Non-pigmented ciliary epithelial cell (primary cell): ENCODE measurements around the gene RPL13.

Experiments
- DNase-seq: peaks from one replicate; pipeline ENCODE4 v3.0.0-alpha.2; 2010; ENCODE audit warnings: low read depth

The RPL13 gene

GRCh38 chr16:89545044-89545830, 15.2 kb upstream of the RPL13 start:
- DNase-seq, result no peak

- no peak for DNase-seq
Observed at GRCh38 chr16:89545831-89546574, 14.5 kb upstream of the RPL13 start.

- DNase-seq, result no peak
Observed at GRCh38 chr16:89546781-89547180, 13.7 kb upstream of the RPL13 start.

DNA sequence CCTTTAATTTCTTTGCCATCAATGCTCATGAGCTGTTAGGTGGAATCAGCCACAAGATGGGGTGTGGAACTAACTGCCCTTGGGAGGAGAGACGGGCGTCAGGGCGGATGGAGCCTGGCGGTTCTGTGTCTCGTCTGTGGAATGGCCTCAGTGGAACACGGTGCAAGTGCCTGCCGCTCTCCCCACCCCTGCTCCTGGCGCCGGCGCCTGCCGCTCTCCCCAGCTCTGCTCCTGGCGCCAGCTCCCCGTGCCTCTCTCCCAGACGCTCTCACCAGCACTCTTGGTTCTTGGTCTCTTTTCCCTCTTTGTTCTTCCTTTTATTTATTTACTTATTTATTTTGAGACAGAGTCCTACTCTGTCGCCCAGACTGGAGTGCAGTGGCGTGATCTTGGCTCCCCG, 13.2 kb upstream of the RPL13 start:
- no peak for DNase-seq

GRCh38 chr16:89547860-89548259, 12.6 kb upstream of the RPL13 start:
- DNase-seq, result no peak

DNA sequence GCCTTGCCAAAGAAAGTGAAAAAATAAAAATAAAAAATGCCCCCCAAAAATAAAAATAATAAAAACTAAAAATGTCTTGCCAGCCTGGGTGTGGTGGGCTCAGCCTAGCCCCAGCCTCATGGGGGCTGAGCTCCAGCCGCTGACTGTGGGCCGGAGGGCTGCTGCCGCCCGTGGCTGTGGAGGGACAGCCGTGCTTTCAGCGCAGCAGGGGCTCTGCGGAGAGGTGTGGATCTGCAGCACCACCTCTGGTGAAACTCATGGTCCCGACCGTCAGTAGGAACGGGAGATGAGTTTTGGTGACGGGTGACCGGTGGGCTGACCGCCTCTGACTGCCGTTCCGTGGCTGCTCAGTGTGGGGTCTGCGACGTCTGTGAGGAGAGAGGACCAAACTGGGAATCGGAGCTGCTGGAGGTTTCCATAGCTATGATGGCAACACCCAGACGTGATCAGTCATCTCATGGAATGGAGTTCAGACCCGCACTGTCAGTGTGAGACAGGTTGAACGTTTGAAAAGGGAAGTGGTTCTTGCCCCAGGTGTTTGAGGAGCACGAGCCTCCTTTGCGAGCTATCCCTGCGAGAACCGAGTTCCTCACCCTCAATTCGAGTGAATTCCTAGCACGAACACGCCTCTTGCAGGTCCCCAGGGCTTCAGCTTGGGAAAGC, 12.0 kb upstream of the RPL13 start:
- no peak for DNase-seq

GRCh38 chr16:89549007-89549700, 11.3 kb upstream of the RPL13 start:
- DNase-seq, result no peak

GRCh38 chr16:89550421-89551007, 10.0 kb upstream of the RPL13 start:
- DNase-seq, result no peak

- no peak for DNase-seq
Observed at GRCh38 chr16:89552329-89552728, 8.2 kb upstream of the RPL13 start.

GRCh38 chr16:89552913-89553312, 7.6 kb upstream of the RPL13 start:
- no peak for DNase-seq

DNA sequence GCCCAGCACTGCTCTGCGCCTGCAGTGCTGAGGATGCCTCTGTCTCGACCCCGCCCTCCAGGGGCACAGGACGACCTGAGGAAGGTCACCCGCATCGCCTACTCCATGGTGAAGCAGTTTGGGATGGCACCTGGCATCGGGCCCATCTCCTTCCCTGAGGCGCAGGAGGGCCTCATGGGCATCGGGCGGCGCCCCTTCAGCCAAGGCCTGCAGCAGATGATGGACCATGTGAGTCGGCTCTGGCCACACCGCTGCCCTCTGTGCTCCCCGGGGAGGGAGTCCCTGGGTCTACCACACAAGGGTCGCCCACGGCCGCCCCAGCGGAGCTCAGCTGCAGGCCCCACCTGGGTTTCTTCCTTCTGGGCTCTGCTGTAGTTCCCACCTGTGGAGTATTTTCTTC, 6.7 kb upstream of the RPL13 start:
- DNase-seq, result no peak

GRCh38 chr16:89554343-89554742, 6.1 kb upstream of the RPL13 start:
- DNase-seq, result no peak

- DNase-seq, result no peak
Observed at GRCh38 chr16:89555265-89555664, 5.2 kb upstream of the RPL13 start.

- DNase-seq, result no peak
Observed at GRCh38 chr16:89555780-89556179, 4.7 kb upstream of the RPL13 start.

GRCh38 chr16:89556750-89557689, 3.5 kb upstream of the RPL13 start:
- DNase-seq, result no peak

GRCh38 chr16:89557690-89558490, 2.6 kb upstream of the RPL13 start:
- DNase-seq, result no peak

DNA sequence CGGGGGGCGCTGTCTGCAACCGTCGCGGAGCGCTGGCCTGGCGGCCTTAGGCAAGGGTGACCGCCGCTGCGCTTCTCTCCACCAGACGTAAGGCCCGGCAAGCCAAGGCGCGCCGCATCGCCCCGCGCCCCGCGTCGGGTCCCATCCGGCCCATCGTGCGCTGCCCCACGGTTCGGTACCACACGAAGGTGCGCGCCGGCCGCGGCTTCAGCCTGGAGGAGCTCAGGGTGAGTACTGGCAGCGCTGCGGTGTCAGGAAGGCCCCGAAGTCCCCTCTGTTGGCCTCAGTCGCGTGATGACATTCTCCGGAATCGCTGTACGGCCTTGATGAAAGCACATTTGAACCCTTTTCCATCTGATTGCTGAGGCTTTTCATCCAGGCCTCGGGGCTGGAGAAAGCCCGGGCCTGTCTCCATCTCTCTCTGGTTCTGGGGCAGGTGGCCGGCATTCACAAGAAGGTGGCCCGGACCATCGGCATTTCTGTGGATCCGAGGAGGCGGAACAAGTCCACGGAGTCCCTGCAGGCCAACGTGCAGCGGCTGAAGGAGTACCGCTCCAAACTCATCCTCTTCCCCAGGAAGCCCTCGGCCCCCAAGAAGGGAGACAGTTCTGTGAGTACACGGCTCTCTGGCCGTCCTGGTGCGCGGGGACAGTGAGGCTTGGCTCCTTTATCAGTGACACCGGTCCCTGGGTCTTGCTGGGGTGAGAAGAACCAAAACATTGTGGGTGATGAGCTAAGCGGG, 831 bp downstream of the RPL13 start:
- DNase-seq, result no peak

DNA sequence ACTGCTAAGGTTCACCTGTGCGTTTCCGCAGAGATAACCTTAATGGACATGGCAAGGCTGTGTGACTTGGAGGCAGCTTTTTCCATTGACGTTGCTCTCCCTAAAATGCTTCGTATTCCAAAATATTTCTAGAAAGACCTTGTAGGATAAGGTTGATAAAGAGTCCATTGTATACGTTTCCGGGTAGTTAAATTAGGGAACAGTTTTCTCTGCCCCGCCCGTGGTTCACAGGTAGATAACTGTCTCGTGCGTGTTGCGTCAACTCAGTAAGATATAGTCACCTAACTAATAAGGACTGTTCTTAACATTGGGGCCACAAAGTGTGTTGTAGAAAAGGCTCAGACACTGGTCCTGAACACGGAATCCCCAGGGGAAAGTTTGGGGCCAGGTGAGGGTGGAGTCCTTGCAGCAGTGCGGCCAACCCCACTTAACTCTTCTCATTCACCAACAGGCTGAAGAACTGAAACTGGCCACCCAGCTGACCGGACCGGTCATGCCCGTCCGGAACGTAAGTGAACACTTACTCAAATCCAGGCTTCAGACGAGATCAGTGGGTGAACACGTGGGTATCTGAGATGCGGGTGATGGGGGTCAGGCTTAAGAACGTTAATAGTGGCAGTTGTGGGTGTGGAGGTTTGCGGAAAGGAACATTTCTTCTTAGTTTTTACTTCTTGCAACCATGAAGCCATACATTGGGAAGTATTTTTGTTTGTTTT, 1.6 kb downstream of the RPL13 start:
- no peak for DNase-seq

DNA sequence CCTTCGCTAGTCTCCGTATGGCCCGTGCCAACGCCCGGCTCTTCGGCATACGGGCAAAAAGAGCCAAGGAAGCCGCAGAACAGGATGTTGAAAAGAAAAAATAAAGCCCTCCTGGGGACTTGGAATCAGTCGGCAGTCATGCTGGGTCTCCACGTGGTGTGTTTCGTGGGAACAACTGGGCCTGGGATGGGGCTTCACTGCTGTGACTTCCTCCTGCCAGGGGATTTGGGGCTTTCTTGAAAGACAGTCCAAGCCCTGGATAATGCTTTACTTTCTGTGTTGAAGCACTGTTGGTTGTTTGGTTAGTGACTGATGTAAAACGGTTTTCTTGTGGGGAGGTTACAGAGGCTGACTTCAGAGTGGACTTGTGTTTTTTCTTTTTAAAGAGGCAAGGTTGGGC, 2.5 kb downstream of the RPL13 start:
- no peak for DNase-seq
